Hepatic stellate cell (primary cell): ENCODE measurements around the gene PPM1J.
"Not testable (repeated sequence)": the region's sequence is repeated elsewhere in the genome, so short reads cannot be mapped to it uniquely, and the experiment has no call there.

Experiments
- DNase-seq: peaks from one replicate; pipeline ENCODE4 v3.0.0; 2011; ENCODE audit warnings: low spot score

The PPM1J gene

DNA sequence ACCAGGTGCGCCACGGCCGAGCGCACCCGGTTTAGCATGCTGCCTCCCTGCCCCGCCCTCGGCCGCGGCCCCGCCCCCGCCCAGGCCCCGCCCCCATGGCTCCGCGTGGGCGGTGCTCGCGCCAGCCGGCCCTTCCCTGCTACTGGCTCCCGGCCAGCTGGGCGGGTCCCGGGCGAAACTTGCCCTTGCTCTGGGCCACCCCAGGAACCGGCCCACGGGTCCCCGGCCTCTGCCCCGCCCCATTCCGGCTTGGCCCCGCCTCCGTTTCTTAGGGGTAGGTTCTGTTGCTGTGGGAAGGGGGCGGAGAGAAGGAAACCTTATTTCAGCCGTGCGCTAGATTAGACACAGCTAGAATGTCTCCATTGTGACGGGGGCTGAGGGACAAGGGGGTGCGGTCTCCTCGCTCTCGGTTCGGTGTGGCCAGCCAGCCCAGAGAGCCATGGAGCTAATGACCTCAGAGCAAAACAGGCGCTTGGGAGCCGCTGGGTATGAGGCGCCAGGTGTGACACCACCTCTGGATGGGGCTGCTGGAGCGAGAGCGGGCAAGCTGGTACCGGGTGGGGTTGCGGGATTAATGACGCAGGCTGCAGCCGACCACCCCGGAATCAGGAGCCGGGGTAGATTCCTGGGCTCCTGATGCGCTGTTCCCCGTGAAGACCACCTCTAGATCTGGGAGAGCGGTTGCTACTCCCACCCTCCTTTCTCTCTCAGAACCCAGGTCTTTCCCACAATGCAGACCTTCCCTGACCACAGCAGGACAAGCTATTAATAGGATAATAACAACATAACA is at the start of gene PPM1J:
Gene PPM1J (minus strand): TSS at position 69 of the 790 bp plus-strand sequence. CDS start 31 bp downstream, at position 38.
- peak; percentile 98 for DNase-seq

GRCh38 chr1:112762541-112763500 is 47.7 kb upstream of the PPM1J start:
- peak; percentile 33 for DNase-seq

DNA sequence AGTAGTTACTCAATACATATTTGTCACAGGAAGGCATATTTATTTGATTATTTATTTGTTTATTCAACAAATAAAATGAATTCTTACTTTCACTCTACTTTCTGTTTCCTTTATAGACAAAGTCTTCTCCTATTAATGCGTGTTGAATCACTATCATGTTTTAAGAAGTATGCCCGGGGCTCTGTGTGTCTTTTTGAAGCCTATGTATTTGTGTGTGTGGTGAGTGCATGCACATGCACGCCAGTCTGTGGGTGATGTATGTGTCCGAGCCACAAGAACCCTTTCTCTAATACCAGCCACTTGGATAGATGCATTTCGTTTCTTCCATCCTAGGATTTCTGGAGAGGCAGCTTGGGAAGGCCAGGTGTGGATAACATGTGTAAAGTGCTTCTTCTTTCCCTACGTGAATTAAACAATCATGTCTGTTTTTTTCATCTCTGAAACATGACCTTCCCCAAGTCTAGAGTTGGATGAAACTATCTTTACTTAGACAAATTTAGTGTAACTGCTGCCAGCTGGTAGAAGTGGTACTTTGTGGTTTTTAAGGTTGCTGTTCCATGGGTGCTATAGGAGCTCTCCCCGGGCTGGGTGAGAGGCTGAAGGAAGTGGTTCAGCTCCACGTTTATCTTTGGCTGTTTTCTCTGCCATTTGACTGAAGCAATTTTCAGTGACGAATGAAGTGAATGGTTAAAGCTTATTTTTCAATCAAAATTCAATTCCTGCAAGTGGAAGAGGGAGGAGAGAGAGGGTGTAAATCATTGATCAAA is 46.8 kb upstream of the PPM1J start:
- no peak for DNase-seq

GRCh38 chr1:112759228-112759627 is 44.1 kb upstream of the PPM1J start:
- no peak for DNase-seq

- DNase-seq, result no peak
Observed at GRCh38 chr1:112754116-112754628, 39.0 kb upstream of the PPM1J start.

DNA sequence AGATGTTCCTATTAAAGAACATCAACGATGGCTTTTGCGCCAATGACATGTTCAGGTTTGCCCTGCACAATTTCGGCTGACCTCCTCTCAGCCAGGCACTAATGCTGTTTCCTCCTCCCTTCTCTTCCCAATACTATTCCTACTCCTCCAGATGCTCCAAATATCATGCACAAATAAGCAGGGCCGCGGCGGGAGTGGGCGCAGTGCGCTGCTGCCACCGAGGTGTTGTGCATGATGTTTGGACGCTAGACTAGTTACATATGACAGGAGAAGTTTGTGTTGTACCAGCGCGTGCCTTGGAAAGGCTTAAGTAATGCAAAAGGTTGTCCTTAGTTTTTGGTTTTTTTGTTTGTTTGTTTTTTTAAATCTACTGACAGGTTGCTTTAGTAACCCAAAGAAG is 33.3 kb upstream of the PPM1J start:
- DNase-seq, result no peak

DNA sequence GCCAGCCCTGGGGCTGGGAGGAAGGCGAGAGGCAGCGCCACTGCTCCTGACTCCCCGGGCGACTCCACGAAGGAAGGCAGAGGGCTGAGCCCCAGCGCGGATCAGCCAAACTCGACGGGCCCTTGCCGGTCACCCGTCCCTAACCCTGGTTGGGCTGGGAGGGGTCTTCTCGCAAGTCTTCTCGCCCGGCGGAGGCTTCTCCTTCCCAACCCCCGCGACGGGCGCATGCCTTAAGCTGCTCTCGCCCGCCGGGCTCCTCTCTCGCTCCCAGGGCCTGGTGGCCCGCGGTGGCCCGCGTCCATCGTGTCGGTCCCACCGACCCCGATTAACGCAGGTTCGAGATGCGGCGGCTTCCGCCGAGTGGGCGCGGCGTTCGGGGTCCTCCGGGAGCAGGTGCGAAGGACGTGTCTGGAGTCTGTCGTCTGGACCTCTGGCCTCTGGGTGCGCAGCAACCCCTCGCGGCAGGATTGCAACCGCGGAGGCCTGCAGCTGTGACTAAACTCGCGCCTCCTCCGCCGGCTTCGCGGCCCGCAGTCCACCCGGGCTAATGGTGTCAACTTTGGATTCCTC is 29.0 kb upstream of the PPM1J start:
- peak; percentile 77 for DNase-seq

- peak; percentile 43 for DNase-seq
Observed at GRCh38 chr1:112743174-112744008, 28.3 kb upstream of the PPM1J start.

DNA sequence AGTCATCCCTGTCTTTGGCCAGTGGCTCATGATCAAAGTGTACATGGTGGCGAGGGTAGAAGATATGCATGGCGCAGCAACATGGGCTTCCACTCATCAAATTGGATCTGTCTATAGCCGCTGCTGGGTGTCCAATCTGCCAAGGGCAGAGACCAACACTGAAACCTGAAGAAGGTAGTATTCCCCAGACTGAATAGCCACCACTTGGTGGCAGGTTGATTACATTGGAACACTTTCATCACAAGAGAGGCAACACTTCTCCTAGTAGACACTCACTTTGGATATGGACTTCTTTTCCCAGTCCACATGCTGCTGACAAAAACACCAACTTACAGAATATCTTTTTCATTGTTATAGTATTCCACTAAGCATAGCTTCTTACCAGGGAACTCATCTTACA is 22.4 kb upstream of the PPM1J start:
- DNase-seq, result no peak

DNA sequence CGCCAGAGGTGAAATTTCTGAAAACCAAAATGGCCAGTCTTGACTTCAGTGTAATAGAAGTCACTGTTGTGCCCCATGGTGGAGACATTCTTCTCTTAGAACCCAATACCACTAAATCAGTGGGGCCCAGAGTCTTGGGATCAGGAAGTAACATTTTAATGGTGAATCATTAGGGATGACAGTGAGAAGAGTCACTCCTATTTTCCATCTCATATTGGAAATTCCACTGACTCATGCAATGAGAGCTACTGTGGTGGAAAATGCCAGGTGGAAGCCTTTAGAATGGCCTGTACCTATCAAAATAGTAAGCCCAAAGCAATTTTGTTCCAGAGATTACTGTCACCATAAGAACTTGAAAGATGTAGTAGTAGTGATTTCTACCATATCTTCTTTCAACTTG is 20.6 kb upstream of the PPM1J start:
- DNase-seq, result peak; percentile 82

DNA sequence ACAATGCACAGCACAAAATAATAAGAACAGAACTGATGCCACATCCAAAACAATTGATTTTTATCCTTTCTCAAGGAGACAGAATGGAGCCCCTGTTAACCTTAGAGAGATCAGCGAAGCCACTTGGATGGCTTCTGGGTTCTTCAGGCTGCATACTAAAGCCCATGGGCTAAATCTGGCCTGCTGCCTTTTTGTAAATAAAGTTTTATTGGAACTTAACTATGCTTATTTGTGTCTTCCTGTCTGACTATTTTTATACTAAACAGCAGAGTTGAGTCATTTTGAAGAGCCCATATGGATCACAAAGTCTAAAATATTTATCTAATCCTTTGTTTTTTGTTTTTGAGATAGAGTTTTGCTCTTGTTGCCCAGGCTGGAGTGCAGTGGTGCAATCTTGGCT is 16.3 kb upstream of the PPM1J start:
- DNase-seq, result no peak

- no peak for DNase-seq
Observed at GRCh38 chr1:112729909-112730308, 14.8 kb upstream of the PPM1J start.

- not testable (repeated sequence) for DNase-seq
Observed at GRCh38 chr1:112729011-112729410, 13.9 kb upstream of the PPM1J start.

DNA sequence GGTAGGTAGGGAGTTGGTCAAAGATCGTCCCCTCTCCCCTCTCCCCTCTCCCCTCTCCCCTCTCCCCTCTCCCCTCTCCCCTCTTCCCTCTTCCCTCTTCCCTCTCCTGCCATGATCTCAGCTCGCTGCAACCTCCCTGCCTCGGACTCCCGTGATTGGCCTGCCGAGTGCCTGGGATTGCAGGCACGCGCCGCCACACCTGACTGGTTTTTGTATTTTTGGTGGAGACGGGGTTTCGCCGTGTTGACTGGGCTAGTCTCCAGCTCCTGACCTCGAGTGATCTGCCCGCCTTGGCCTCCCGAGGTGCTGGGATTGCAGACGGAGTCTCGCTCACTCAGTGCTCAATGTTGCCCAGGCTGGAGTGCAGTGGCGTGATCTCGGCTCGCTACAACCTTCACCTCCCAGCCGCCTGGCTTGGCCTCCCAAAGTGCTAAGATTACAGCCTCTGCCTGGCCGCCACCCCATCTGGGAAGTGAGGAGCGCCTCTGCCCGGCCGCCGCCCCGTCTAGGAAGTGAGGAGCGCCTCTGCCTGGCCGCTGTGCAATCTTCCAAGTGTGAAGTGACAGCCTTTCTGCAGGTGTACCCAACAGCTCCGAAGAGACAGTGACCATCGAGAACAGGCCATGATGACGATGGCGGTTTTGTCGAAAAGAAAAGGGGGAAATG is 13.3 kb upstream of the PPM1J start:
- DNase-seq, result not testable (repeated sequence)

DNA sequence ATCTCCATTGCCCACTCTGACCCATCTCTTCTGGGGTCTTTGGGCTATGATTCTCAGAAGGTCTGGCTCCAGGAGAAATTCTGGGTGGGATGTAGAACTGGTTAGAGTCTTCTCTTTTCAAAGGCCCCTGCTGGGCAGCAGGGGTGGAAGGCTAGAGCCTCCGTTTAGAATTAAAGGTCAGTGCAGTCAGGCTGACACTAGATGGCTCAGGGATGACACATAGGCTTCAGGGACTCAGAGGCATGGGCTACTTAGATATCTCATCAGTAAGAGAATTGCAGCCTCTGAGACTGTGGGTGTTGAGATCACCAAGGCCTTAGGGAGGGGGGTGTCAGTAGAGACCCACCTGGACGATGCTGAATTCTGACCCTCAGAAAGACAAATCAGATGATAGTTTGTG is 12.6 kb upstream of the PPM1J start:
- DNase-seq, result peak; percentile 61

DNA sequence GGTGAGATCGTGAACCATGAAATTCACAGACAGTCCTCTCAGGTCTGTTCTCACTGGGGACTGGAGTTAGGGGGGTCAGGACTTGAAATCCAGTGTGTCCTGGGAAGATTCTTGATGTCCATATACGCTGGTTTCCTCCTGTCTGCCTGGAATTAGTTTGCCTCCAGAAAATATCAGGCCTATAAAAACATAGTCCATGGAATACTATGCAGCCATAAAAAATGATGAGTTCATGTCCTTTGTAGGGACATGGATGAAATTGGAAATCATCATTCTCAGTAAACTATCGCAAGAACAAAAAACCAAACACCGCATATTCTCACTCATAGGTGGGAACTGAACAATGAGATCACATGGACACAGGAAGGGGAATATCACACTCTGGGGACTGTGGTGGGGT is 9.1 kb upstream of the PPM1J start:
- not testable (repeated sequence) for DNase-seq

DNA sequence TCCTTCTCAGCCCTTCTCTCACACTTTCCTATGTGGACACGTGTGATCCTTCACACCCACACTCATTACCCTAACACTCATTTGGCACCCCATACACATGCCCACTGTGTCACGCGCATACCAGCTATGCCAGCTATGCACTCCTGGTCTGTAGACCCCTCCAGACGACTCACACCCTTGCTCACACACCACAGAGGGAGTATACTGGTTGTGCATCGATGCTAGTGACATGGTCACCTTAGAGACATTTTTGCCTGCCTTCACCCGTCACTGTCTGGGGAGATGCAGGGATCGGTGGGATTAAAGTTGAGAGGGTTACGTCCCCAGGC is 8.3 kb upstream of the PPM1J start:
- no peak for DNase-seq

DNA sequence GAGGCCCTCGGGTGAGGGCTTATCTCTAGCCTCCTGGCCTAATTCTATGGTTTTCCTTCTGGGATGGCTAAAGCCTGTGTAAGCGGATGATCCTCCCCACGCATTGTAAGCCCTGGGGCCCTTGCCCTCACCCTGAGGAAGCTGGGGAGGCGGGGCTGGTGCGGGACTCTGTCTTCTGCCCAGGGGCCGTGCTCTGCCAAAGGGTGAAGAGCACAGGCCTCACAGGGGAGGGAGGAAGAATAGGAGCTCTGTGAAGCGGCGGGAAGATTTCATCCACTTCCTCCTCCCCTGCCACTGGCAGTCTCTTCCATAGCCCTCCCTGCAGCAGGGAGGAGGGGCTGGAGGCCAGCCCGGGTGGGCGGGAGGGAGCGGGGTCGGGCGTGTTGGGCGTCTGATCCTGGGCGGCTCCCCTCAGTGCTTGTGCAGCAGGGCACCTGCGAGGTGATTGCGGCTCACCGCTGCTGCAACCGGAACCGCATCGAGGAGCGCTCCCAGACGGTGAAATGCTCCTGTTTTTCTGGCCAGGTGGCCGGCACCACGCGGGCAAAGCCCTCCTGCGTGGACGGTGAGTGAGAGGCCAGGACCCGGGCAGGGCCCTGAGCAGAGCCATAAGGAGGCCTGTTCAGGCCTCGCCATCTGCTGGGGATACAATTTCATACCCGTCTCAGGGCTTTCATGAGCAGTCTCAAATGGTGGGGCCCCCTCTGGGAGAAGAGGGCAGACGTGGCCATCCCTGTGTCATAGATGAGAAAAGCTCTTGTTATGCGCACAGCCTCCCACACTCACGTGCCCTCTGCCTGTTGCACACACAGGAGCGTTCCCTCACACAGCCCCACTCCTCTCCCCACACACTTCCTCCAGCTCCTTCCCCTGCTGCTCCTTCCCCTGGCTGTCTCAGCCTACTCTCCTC is 7.7 kb upstream of the PPM1J start:
- no peak for DNase-seq

GRCh38 chr1:112721966-112722524 is 6.9 kb upstream of the PPM1J start:
- no peak for DNase-seq
